C4-2B (cell line): ENCODE data around the gene FCGR1A.
"Not testable (repeated sequence)": the region's sequence is repeated elsewhere in the genome, so short reads cannot be mapped to it uniquely, and the experiment has no call there.

Source experiments
- H3K27ac ChIP-seq: fragments of 450-650 bp; 2 replicates; pipeline ENCODE4 v1.5.1; 2017

Gene FCGR1A

DNA sequence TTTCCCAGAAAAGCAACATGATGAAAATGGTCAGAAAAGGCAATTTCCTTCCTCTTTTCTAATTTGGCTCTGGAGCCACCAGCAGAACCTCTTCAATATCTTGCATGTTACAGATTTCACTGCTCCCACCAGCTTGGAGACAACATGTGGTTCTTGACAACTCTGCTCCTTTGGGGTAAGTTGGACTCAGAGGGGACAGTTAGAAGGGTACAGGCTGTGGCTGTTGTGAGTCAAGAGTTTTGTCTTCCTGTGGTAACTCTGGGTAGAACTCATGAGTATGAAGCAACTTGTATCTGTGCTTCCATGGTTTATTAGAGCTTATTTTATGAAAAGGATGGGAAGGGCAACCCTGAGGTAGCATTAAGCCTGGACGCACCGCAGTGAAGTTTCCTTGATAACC is at the start of gene FCGR1A:
TSS of gene FCGR1A (plus strand) at position 95 of the 400 bp plus-strand sequence. CDS start at position 145, 50 bp downstream.
- not testable (repeated sequence) for H3K27ac ChIP-seq

DNA sequence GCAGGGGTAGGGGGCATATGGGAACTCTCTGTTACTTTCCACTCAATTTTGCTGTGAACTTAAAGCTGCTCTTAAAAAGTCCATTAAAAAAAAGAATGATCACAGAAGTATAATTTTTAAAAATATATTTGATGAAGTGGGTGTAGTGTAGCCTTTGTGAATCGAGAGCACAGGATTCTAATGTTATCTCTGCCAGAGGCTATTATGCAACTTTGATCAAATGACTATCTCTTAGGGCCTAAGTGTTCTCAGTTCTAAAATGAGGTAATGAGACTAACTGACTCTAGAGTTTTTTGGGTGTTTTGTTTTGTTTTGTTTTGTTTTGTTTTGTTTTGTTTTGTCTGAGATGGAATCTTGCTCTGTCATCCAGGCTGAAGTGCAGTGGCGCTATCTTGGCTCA is 49.7 kb upstream of the FCGR1A start:
- H3K27ac ChIP-seq: not testable (repeated sequence)

DNA sequence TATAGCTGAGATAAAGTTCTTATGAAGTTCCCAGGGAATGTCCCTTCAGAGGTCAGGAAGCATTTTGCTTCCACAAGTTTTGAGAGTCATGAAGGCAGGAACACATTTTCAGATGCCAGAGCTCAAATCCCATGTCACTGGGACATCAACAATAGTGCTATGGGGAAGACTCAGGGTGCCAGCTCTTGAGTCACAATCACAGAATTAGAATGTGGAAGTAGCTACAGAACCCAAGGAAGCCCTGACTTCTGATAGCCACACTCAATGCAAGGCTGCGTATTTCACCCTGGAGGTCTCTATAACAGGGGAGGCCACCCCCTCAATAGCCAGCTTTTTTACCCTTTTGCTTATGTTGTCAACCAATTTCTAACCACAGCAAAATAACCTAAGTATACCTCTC is 47.8 kb upstream of the FCGR1A start:
- not testable (repeated sequence) for H3K27ac ChIP-seq

DNA sequence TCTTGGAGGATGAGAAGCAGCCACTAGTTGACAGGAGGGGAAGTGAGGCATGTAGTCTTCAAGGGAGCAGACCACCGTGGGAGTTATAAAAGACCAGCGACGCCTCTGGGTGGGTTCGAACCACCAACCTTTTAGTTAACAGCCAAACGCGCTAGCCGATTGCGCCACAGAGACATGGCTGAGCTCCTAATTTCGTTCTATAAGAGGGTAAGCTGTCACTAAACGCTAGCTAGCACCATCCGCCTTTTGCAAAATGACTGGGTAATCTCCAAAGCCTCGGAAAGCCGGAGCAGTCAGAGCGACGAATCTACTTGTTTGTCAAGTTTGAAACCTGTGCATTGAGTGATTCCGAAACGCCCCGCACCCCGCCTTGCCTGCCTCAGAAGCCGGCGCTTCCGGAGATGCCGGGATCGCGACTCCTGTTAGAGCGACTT is 42.3 kb upstream of the FCGR1A start:
- not testable (repeated sequence) for H3K27ac ChIP-seq

DNA sequence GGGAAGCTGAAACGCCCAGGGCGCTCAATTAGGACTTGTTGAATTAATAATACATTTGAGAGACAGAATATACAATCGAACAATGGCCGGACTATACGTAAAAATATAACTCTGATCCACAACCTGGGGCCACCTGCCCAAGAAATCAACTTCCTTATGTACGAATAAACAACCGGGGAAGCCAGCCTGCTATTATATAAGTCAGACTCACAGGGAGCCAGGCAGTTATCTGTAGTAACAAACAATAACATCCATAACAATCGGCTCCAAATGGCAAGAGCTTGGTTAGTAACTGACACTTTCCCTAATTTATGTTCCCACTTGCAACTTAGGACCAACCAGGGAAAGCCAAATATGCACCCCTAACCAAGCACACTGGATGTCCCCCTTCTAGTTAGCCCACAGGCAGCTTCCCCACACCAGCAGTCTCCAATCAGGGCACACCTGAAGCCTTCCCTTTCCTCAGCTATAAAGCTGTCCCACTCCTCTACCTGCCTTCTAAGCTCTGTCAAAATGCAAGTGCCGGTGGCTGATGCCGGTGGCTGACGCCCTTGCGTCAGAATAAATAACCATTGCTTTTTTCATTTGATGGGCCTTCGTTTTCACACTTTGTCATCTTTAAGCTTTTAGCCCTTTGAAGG is 41.8 kb upstream of the FCGR1A start:
- H3K27ac ChIP-seq: not testable (repeated sequence)

DNA sequence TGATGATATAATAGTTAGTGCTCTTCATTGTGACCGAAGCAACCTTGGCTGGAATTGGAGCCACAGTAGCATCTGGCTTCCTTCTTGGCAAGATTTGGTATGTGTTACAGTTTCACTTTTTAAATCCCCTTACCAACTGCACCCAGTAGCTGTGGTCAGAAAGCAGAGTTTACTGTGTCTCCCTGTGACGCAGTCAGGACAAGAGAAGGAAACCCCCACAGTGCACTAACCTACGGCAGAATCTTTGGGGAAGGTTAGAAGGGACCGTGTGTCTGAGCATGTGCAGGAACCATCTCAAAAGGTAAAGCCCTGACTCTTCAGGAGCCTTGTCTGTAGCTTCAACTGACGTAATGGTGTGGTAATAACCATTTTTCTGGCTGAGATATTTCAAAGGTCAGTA is 40.6 kb upstream of the FCGR1A start:
- H3K27ac ChIP-seq: not testable (repeated sequence)

DNA sequence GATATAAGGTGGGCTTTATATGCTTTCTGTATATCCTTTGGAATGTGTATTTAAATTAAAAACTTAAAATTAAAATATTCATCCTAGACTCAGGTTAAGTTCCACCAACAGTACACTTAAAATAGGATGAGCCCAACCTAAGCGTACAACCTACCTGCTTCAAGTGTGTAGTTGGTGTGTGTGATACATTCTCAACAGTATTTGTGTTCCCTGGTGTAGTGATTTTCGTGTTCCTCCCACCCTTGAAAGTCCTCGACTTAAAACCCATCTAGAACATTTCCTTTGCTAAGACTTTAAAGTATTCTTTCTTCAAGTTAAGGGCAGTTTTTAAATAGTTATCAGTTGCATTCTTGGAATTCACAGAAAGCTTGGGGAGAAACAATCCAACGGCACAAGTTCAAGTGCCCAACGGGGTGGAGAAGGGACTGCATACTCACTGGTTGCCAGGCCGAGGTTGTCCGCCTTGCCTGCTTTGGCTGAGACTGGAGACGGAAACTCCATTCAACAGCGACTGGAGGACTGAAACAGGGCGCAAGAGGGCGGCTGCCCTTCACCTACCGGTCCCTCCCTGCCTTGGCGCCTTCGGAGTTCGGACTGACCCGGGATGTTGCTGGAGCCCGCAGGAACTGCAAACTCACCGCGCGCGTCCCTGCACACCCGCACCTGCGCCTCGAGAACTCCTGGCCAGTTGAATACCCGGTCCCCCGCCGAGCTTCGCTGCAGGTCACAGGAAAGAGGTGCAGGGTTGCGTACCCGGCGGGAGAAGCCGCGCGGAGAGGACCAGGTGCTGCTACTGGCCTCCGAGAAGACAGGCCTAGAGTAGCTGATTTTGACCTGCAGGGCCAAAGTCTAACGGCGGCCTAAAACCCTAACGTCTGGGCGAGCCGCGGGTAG is 35.8 kb upstream of the FCGR1A start:
- not testable (repeated sequence) for H3K27ac ChIP-seq

DNA sequence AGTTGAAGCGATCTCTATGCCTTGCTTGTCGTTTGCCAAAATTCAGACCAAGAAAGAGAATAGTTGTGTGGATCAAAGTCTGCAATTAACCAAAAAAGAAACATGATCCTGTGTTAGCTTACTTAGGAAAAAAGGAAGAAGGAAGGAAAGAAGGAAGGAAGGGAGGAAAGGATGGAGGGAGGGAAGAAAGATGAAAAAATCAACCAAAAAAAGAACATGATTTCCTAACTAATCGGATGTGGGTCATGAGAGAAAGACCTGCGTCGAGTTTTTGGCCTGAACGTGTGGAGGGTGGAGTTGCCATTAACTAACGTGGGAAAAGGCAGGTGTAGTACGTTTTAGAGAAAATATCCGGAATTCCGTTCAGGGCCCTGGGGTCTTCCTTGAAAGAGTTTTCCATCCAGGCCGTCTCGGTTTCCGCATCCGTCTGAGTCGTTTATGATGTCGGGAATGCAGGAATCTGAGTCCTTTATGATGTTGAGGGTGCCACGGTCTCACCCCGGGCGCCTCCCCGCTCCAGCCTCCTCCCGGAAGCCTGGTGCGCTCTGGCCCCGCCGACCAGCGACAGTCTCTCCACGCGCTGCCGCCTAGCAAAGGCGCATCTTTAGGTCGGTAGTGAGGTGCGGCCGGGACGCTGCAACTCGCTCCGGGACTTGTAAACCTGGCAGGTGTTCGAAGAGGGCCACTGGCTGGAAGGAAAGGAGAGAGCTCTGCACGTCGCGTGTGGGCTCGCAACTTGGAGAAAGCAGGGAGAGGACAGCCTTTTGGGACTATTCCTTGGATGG is 34.9 kb upstream of the FCGR1A start:
- H3K27ac ChIP-seq: not testable (repeated sequence)

DNA sequence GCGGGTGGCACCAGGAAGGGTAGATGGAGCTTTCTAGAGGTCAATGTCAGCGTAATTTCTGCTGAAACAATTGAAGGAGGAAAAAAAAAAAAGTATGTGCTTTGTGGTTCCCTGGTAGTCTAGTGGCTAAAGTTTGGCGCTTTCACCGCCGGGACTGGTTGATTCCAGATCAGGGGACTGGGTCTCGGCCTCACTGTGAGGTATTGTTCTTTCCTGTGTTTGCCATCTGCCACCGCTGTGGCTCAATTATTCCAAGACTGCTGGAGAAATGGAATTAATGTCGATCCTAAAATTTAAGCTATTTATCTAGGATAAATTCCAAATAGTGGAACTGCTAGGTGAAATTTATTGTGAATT is 34.4 kb upstream of the FCGR1A start:
- H3K27ac ChIP-seq: not testable (repeated sequence)

DNA sequence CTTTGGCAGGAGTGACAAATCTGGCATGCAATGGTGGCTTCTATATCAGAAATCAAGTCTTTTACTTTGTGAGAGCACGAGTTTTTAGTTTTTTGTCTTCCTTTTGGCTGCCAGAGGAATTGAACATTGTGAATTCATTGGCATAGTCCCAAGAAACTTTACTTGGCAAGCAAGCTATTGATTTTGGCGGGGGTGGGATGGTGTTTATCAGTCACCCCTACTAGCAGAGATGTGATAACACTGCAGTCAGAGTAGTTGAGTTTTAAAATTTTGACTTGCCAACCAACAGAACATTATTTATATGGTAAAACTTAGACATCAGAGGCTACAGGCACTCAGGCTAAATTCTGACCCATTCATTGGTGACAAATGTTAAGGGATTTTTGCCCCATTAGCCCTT is 31.9 kb upstream of the FCGR1A start:
- H3K27ac ChIP-seq: not testable (repeated sequence)

DNA sequence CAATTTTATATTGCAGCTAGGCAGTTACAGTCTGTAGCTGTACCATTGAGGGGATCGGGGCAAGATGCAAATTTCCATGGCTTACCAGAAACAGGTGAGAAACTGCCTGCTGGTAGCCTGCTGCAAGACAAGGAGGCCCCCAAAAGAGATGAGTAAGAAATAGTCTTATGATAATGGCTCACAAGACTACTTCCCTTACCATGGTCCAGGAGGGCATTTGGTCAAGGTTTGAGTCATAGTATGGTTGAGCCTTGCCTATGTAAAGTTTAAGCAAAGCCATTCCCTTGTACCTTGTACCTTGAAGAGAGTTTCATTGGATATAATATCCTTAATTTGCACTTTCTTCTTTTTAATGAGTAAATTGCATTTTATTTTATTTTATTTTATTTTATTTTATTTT is 30.3 kb upstream of the FCGR1A start:
- H3K27ac ChIP-seq: not testable (repeated sequence)

DNA sequence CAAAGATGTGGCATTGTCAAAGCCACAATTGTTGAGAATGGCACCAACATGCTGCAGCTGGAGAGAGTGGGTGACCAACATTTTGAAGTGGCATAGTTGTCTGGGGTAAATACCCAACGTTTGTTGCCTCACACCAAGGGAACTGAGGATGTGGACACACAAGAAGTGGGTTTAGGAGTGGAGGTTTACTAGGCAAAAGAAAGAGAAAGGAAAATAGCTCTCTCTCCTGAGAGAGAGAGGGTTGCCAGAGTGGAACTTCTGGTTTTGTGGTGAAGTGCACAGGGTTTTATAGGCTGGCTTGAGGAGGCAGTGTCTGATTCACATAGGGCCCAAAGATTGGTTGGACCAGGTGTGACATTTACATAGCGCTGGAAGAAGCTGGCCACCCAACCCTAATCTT is 29.0 kb upstream of the FCGR1A start:
- not testable (repeated sequence) for H3K27ac ChIP-seq

DNA sequence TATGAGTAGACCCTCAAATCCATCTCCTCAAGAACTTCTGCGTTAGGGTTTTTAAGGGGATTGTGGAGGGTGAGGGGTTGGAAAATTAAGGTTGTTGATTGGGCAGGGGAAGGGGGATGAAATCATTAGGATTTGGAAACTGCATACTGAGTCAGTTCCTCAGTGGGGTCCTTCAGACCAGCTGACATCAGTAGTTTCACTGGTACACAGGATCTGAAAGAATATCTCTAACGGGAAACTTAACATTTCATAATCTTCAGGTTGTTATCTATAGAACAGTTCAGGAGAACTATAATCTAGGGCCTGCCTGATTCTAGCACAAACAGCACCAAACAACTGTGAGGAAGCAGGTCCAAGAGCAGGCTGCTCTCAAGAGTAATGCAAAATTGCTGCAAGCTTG is 27.2 kb upstream of the FCGR1A start:
- H3K27ac ChIP-seq: not testable (repeated sequence)

DNA sequence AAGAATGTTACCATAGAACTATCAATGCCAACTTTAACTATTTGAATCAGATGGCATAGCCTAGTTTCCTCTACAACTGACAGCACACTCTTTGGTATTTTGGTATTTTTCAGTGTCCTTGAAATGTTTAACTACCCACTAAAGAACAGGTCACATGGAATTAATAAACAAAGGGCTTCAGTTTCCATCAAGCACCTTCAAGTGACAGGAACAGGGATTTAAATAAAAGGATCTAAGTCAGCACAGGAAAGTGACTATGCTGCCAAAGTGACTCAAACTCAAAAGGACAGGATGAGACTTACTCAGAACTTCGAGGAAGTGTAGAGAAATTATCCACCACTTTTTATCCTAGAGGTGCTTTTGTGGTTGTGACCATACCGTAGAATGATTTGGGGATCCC is 20.2 kb upstream of the FCGR1A start:
- not testable (repeated sequence) for H3K27ac ChIP-seq

DNA sequence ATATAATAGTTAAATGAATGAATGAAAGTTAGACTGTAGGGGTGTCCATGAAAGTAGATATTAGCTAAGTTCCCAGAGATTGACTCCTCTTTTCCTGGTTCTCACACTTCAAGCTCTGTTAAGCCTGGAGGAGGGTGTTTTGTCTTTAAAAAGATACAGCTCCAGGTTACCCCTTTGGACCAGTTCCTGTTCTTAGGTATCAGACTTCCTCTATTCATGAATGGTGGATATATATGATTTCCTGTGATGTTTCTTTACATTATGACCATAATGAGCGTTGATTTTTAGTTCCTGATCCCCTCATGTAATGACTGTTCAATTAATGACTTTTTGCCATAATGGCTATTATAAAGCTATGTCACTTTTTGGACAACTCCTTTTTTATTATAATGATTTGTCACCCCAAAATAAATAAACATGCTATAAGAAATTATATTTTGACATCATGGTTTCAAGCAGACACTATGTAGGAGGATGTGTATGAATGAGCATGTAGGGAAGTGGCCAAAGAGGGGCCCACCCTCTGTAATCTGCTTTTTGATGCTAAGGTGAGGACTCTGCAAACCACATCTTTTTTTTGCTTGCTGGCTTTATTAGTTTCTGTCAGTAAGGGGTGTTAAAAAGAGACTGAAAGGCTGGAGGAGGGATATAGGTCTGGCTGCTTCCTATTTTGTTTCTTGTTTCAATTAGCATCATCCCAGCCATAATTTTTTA is 18.2 kb upstream of the FCGR1A start:
- not testable (repeated sequence) for H3K27ac ChIP-seq

DNA sequence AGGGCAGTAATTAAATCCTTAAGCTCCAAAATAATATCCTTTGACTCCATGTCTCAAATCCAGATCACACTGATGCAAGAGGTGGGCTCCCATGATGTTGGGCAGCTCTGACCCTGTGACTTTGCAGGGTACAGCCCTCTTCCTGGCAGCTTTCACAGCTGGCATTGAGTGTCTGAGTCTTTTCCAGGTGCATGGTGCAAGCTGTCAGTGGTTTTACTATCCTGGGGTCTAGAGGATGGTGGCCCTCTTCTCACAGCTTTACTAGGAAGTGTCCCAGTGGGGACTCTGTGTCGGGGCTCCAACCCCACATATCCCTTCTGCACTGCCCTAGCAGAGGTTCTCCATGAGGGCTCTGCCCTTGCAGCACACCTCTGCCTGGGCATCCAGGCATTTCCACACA is 16.3 kb upstream of the FCGR1A start:
- not testable (repeated sequence) for H3K27ac ChIP-seq

DNA sequence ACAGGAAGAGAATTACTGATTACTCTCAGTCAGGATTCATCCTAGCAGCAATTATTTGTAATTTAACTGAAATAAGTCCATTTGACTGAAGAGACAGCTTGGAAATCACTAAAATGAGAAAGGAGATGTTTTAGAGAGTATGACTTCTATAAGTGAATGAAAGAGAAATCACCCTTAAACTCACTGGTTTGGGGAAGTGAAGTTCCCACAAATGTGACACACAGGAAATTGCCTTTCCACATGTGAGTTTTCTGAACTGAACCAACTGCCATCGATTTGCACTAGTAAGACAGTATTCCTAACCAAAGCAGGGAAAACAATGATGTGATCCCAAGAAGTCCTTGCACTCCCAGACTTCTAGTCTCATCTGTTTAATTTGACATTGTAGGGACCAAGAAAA is 13.3 kb upstream of the FCGR1A start:
- H3K27ac ChIP-seq: not testable (repeated sequence)

DNA sequence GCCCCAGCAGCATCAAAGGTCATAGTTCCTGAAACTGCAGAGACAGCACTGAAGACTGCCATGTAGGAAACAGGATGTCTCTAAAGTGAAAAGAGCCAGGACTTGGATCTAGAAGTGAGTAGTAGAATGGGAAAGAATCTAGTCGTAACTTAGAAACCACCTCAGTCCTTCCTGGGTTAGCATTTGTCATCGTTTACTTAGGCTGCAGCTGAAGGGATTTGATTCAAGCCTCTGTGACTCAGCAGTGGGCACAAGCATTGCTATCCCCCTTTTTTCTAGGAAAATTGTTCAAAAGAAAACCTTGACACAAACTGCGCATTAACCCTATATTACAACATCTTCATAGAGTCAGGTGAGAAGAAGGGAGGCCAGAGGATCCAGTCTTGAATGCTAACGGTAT is 11.8 kb upstream of the FCGR1A start:
- H3K27ac ChIP-seq: not testable (repeated sequence)

DNA sequence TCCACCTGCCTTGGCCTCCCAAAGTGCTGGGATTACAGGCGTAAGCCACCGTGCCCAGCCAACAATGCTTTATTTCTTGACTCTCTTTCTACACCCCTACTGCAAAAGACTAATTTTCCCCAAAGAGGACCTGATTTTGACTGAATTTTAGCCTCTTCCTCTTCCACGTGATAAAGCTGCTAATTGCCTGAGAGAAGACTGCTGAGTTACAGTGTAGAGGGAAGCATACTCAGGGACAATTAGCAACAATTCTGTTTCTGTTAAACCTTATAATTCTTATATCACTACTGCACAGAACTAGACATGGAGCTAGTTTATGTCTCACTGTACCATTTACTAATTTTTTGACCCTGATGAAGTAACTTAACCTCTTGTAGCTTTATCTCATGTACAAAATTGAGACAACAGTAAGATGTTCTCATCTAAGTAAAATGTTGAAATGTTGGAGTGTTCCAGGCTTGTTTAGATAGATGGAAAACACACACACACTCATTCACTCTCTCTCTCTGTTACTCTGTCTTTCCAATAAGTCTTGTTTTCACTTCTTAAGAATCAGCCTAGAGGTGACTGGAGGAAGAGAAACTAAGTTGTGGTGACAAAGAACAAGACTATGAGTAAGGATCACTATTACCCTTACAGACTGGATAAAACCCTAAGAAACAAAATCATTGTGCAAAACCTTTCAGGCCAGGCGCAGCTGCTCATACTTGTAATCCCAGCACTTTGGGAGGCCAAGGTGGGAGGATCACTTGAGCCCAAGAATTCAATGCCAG is 10.7 kb upstream of the FCGR1A start:
- not testable (repeated sequence) for H3K27ac ChIP-seq

DNA sequence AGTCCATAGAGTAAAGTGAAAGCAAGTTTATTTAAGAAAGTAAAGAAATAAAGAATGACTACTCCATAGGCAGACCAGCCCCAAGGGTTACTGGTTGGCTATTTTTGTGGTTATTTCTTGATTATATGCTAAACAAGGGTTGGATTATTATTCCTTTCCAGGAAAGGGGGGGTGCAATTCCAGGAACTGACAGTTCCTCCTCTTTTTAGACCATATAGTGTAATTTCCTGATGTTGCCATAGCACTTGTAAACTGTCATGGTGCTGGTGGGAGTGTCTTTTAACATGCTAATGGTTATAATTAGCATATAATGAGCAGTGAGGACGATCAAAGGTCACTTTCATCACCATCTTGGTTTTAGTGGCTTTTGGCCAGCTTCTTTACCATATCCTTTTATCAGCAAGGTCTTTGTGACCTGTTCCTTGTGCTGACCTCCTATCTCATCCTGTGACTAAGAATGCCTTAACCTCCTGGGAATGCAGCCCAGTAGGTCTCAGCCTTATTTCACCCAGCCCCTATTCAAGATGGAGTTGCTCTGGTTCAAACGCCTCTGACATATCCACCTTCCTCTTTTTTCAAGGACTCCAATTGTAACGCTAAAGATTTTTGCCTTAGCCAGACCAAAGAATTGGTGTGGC is 6.9 kb upstream of the FCGR1A start:
- not testable (repeated sequence) for H3K27ac ChIP-seq

DNA sequence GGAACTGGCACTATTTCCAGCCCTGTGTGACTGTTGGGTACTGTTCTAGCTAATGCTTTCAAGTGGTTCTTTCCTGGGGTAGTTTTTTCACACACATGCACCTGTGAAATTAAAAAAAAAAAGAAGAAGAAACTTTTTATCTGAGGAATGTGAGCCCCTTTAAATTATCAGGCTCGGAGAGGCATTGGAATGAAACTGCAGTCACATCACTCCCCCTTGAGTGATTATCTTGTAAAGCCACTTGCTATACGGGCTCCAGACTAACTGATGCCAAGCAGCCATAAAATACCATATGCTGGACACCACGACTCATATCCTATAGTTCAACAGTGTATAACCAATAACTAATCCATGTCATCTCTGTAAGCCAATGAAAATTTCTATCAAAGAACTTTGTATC is 5.4 kb upstream of the FCGR1A start:
- not testable (repeated sequence) for H3K27ac ChIP-seq
